NB4 (cell line): ENCODE measurements around the gene PCDHGA3.
A peak's percentile ranks its signal among the peaks of the same experiment; 100 is the strongest.
"Not testable (repeated sequence)": the region's sequence is repeated elsewhere in the genome, so short reads cannot be mapped to it uniquely, and the experiment has no call there.

ENCODE experiments used
- DNase-seq: peaks from one replicate; pipeline ENCODE4 v3.0.0; 2010; ENCODE audit warnings: low read depth
- H3K4me3 ChIP-seq: one replicate; pipeline ENCODE4 v1.5.1; 2011; ENCODE audit warnings: mild to moderate bottlenecking, low read depth, low read length, moderate library complexity
- MYC ChIP-seq: IDR thresholded peaks from 2 replicates; pipeline ENCODE4 v1.6.1; 2011; ENCODE audit warnings: low read depth, low read length
- POLR2A ChIP-seq: IDR thresholded peaks from 2 replicates; pipeline ENCODE4 v1.6.1; 2011; ENCODE audit warnings: mild to moderate bottlenecking; ENCODE audit not compliant: insufficient read length; ENCODE audit errors: extremely low read depth
- TF ChIP-seq, protein P1 (sequence below): IDR thresholded peaks from one replicate; pipeline ENCODE4 v1.5.1; 2012; ENCODE audit warnings: low read depth, low read length
- TF ChIP-seq, protein P2 (sequence below): IDR thresholded peaks from 2 replicates; pipeline ENCODE4 v1.6.1; 2011; ENCODE audit warnings: low read depth, low read length

PCDHGA3 gene

DNA sequence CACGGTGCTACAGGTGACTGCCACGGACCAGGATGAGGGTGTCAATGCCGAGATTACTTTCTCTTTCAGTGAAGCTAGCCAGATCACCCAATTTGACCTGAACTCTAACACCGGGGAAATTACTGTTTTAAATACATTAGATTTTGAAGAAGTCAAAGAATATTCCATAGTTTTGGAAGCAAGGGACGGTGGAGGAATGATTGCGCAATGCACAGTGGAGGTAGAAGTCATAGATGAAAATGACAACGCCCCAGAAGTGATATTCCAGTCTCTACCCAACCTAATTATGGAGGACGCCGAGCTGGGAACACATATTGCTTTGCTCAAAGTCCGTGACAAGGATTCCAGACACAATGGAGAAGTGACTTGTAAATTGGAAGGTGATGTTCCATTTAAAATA is 45.0 kb downstream of the PCDHGA3 start:
- DNase-seq, result no peak
- TF ChIP-seq POLR2A (no peak), MYC (no peak)
- TF ChIP-seq, protein P1, sequence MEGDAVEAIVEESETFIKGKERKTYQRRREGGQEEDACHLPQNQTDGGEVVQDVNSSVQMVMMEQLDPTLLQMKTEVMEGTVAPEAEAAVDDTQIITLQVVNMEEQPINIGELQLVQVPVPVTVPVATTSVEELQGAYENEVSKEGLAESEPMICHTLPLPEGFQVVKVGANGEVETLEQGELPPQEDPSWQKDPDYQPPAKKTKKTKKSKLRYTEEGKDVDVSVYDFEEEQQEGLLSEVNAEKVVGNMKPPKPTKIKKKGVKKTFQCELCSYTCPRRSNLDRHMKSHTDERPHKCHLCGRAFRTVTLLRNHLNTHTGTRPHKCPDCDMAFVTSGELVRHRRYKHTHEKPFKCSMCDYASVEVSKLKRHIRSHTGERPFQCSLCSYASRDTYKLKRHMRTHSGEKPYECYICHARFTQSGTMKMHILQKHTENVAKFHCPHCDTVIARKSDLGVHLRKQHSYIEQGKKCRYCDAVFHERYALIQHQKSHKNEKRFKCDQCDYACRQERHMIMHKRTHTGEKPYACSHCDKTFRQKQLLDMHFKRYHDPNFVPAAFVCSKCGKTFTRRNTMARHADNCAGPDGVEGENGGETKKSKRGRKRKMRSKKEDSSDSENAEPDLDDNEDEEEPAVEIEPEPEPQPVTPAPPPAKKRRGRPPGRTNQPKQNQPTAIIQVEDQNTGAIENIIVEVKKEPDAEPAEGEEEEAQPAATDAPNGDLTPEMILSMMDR, result no peak
- TF ChIP-seq, protein P2, sequence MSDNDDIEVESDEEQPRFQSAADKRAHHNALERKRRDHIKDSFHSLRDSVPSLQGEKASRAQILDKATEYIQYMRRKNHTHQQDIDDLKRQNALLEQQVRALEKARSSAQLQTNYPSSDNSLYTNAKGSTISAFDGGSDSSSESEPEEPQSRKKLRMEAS, result no peak
- H3K4me3 ChIP-seq, result no peak overlapping the region

DNA sequence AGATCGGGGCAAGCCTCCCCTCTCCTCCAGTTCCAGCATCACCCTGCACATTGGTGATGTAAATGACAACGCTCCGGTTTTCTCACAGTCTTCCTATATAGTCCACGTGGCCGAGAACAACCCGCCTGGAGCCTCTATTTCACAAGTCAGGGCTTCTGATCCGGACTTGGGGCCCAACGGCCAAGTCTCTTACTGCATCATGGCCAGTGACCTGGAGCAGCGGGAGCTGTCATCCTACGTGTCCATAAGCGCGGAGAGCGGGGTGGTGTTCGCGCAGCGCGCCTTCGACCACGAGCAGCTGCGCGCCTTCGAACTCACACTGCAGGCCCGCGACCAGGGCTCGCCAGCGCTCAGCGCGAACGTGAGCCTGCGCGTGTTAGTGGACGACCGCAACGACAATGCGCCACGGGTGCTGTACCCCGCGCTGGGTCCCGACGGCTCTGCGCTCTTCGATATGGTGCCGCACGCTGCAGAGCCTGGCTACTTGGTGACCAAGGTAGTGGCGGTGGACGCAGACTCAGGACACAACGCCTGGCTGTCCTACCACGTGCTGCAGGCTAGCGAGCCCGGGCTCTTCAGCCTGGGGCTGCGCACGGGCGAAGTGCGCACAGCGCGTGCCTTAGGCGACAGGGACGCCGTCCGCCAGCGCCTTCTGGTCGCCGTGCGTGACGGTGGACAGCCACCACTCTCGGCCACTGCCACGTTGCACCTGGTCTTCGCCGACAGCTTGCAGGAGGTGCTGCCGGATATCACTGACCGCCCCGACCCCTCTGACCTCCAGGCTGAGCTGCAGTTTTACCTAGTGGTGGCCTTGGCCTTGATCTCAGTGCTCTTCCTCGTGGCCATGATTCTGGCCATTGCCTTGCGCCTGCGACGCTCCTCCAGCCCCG is 45.8 kb downstream of the PCDHGA3 start:
- TF ChIP-seq POLR2A (no peak), MYC (no peak)
- TF ChIP-seq, protein P2, result no peak
- TF ChIP-seq, protein P1, result no peak
- no peak for DNase-seq
- H3K4me3 ChIP-seq, result no peak overlapping the region

DNA sequence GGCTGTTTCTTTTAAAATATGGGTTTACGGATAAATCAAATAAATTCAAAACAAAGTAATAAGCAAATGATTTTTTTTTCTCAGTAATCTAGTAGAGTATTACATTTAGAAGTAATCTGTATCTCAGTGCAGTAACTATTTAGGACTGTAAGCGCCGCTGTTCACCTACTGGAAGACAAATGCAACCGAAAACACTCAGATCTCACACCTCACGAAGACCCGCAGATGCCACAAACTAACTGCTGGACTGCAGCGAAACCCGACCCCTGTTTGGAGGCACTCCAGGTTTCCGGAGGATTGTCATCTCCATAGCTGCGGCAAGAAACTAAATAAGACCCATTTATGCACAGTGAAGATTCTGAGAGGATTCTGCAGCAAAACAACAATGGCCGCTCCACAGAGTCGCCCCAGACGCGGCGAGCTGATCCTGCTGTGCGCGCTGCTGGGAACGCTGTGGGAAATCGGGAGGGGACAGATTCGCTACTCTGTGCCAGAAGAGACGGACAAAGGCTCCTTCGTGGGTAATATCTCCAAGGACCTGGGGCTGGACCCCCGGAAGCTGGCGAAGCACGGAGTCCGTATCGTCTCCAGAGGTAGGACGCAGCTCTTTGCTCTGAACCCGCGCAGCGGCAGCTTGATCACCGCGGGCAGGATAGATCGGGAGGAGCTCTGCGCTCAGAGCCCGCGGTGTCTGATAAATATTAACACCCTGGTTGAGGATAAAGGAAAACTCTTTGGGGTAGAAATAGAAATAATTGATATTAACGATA is 49.0 kb downstream of the PCDHGA3 start, which contains the start of gene PCDHGA8:
Gene PCDHGA8, plus strand, starts transcription at position 205 of the 770 bp plus-strand sequence. Its CDS starts 181 bp downstream, at position 386.
- DNase-seq, result peak; percentile 29

DNA sequence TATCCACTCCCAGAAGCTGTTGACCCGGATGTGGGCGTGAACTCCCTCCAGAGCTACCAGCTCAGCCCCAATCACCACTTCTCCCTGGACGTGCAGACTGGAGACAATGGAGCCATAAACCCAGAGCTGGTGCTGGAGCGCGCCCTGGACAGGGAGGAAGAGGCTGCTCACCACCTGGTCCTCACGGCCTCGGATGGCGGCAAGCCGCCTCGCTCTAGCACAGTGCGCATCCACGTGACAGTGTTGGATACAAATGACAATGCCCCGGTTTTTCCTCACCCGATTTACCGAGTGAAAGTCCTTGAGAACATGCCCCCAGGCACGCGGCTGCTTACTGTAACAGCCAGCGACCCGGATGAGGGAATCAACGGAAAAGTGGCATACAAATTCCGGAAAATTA is 49.6 kb downstream of the PCDHGA3 start:
- no peak for DNase-seq
- TF ChIP-seq, protein P1, result no peak
- TF ChIP-seq, protein P2, result no peak
- TF ChIP-seq POLR2A (no peak), MYC (no peak)
- H3K4me3 ChIP-seq, result no peak overlapping the region

More for the DNA sequence above, 49.0 kb downstream of the PCDHGA3 start, which contains the start of gene PCDHGA8:
- TF ChIP-seq, protein P1, result no peak
- TF ChIP-seq, protein P2, result no peak
- TF ChIP-seq MYC (no peak), POLR2A (no peak)
- no peak within 1 kb of the TSS for H3K4me3 ChIP-seq

DNA sequence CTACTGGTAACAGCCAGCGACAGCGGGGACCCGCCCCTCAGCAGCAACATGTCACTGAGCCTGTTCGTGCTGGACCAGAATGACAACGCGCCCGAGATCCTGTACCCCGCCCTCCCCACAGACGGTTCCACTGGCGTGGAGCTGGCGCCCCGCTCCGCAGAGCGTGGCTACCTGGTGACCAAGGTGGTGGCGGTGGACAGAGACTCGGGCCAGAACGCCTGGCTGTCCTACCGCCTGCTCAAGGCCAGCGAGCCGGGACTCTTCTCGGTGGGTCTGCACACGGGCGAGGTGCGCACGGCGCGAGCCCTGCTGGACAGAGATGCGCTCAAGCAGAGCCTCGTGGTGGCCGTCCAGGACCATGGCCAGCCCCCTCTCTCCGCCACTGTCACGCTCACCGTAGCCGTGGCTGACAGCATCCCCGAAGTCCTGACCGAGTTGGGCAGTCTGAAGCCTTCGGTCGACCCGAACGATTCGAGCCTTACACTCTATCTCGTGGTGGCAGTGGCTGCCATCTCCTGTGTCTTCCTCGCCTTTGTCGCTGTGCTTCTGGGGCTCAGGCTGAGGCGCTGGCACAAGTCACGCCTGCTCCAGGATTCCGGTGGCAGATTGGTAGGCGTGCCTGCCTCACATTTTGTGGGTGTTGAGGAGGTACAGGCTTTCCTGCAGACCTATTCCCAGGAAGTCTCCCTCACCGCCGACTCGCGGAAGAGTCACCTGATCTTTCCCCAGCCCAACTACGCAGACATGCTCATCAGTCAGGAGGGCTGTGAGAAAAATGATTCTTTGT is 51.0 kb downstream of the PCDHGA3 start:
- not testable (repeated sequence) for DNase-seq, H3K4me3 ChIP-seq
